ENCODE results near the gene FAM89A. TPM values are rescaled to one million over a fixed set of nuclear protein-coding genes. Genes with fewer than 3 reads are reported as not detected.

FAM89A gene
- total and polyA plus RNA-seq, 9 of the 15 experiments (the other 6 are each of a cell fraction or from before 2014, with no cell fraction given) = 8.7 to 66.2 (median 43.3) TPM

GRCh38 chr1:230978491-230979388, 61.3 kb downstream of the FAM89A start, which contains the start of the genes ARV1 and TTC13 (continued):
- TF ChIP-seq OTX1 (CRISPR knock-in tag; IDR thresholded peaks at IDR 0.05) = no peak
- TF ChIP-seq ZNF785 (CRISPR knock-in tag; IDR thresholded peaks at IDR 0.05) = no peak
- TF ChIP-seq ZNF134 (CRISPR knock-in tag; conservative IDR thresholded peaks at IDR 0.05) = peak; percentile 70; the same call in 1 of the 2 replicates
- peak; percentile 97 for TF ChIP-seq PHF8 (IDR thresholded peaks at IDR 0.05; ENCODE audit: borderline replicate concordance, low read length)
- TF ChIP-seq HMG20A (CRISPR knock-in tag; conservative IDR thresholded peaks at IDR 0.05) = no peak
- no peak for TF ChIP-seq STAT5A (IDR thresholded peaks at IDR 0.05; ENCODE audit: borderline replicate concordance, low read length)
- TF ChIP-seq ERF (CRISPR knock-in tag; IDR thresholded peaks at IDR 0.05) = no peak
- TF ChIP-seq SRSF3 (IDR thresholded peaks at IDR 0.05; ENCODE audit: insufficient read depth, low read length) = no peak
- TF ChIP-seq ZNF124 (CRISPR knock-in tag; IDR thresholded peaks at IDR 0.05) = no peak
- TF ChIP-seq GABPA (tag; conservative IDR thresholded peaks at IDR 0.05; ENCODE audit: low read depth) = peak; percentile 96
- TF ChIP-seq LEF1 (IDR thresholded peaks at IDR 0.05) = no peak
- peak; percentile 65; the same call in 1 of the 2 replicates for TF ChIP-seq GTF2F1 (IDR thresholded peaks at IDR 0.05; ENCODE audit: low read depth, low read length)
- peak; percentile 31; the same call in 1 of the 2 replicates for TF ChIP-seq SOX6 (IDR thresholded peaks at IDR 0.05)
- TF ChIP-seq STAT5B (CRISPR knock-in tag; IDR thresholded peaks at IDR 0.05) = no peak
- 0 out of 2 replicates have a peak, but pooled peaks have one; percentile 19 for TF ChIP-seq ZC3H8 (IDR thresholded peaks at IDR 0.05)
- TF ChIP-seq CC2D1A (IDR thresholded peaks at IDR 0.05) = peak; percentile 25; the same call in 1 of the 2 replicates
- no peak for TF ChIP-seq DNMT1 (IDR thresholded peaks at IDR 0.05)
- TF ChIP-seq NR3C1 (CRISPR knock-in tag; IDR thresholded peaks at IDR 0.05) = no peak
- TF ChIP-seq CREB3 (tag; conservative IDR thresholded peaks at IDR 0.05; ENCODE audit: low read depth) = no peak
- peak; percentile 92 for TF ChIP-seq ZNF584 (CRISPR knock-in tag; IDR thresholded peaks at IDR 0.05; ENCODE audit: low read depth)
- peak; percentile 93 for TF ChIP-seq ESRRA (IDR thresholded peaks at IDR 0.05; ENCODE audit: borderline replicate concordance, low read depth)
- TF ChIP-seq FOXK1 (CRISPR knock-in tag; IDR thresholded peaks at IDR 0.05; ENCODE audit: borderline replicate concordance) = no peak
- TF ChIP-seq CEBPG (CRISPR knock-in tag; IDR thresholded peaks at IDR 0.05) = peak; percentile 28; the same call in 1 of the 2 replicates
- TF ChIP-seq CEBPG (tag; conservative IDR thresholded peaks at IDR 0.05 in 1 of 2, IDR thresholded peaks at IDR 0.05 in 1 of 2) = no peak
- no peak for TF ChIP-seq THRAP3 (IDR thresholded peaks at IDR 0.05; ENCODE audit: borderline replicate concordance)
- TF ChIP-seq PCBP2 (IDR thresholded peaks at IDR 0.05; ENCODE audit: low read depth, low read length, poor library complexity, severe bottlenecking) = no peak
- no peak for TF ChIP-seq PRPF4 (IDR thresholded peaks at IDR 0.05; ENCODE audit: insufficient read depth, low read depth, low read length, poor library complexity, severe bottlenecking)
- no peak for TF ChIP-seq ZKSCAN8 (CRISPR knock-in tag; IDR thresholded peaks at IDR 0.05)
- no peak for TF ChIP-seq NCOA4 (IDR thresholded peaks at IDR 0.05; ENCODE audit: partially characterized antibody)
- no peak for TF ChIP-seq SMAD2 (IDR thresholded peaks at IDR 0.05; ENCODE audit: low read depth, low read length)
- peak; percentile 75 for TF ChIP-seq MECOM (CRISPR knock-in tag; IDR thresholded peaks at IDR 0.05)
- TF ChIP-seq ZFX (CRISPR knock-in tag; IDR thresholded peaks at IDR 0.05) = peak; percentile 95

Measured in K562 (cell line).